ENCODE results near the gene ZNF804A. TPM values are rescaled to one million over a fixed set of nuclear protein-coding genes. Genes with fewer than 3 reads are reported as not detected.
"Not testable (repeated sequence)": the region's sequence is repeated elsewhere in the genome, so short reads cannot be mapped to it uniquely, and the experiment has no call there.

ZNF804A gene
- total RNA-seq, 2 donors from 2014 or later: 0.14 to 0.68 TPM

DNA sequence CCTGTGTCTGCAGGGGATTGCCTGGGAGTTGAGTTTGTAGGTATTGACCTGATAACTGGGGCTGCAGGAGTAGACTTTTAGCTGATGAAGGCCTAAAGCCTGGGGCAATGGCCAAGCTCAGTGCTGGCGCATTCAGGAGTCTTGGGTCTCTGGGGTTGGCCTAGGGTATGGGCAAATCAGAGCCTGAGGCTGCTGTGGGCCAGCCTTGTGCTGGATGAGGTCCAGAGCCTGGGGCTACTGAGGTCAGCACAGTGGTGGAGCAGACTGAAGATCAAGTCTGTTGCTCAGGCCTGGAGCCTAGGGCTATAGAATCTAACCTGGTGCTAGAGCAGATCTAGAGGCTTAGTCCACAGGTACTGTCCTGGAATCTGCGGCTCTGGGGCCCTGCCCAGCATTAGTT lies 262.4 kb downstream of the ZNF804A start:
- H3K4me3 ChIP-seq: no peak overlapping the region
- TF ChIP-seq, protein P1, sequence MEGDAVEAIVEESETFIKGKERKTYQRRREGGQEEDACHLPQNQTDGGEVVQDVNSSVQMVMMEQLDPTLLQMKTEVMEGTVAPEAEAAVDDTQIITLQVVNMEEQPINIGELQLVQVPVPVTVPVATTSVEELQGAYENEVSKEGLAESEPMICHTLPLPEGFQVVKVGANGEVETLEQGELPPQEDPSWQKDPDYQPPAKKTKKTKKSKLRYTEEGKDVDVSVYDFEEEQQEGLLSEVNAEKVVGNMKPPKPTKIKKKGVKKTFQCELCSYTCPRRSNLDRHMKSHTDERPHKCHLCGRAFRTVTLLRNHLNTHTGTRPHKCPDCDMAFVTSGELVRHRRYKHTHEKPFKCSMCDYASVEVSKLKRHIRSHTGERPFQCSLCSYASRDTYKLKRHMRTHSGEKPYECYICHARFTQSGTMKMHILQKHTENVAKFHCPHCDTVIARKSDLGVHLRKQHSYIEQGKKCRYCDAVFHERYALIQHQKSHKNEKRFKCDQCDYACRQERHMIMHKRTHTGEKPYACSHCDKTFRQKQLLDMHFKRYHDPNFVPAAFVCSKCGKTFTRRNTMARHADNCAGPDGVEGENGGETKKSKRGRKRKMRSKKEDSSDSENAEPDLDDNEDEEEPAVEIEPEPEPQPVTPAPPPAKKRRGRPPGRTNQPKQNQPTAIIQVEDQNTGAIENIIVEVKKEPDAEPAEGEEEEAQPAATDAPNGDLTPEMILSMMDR (IDR thresholded peaks at IDR 0.05): no peak
- no peak for DNase-seq (ENCODE audit: low spot score)
- no peaks in the 10 kb centered on the region for H3K27me3 ChIP-seq (replicated peaks; ENCODE audit: insufficient read depth)
- peaks cover 7% of the 10 kb centered on the region for H3K9me3 ChIP-seq
- H3K4me1 ChIP-seq (ENCODE audit: control insufficient read depth in 1 of 2, low read depth in 2 of 2): no peaks in the 10 kb centered on the region
- H3K27ac ChIP-seq: no peak overlapping the region
- ATAC-seq (ENCODE audit: insufficient number of reproducible peaks, low FRiP score, low read depth): no peak
- no peaks in the 10 kb centered on the region for H3K36me3 ChIP-seq

DNA sequence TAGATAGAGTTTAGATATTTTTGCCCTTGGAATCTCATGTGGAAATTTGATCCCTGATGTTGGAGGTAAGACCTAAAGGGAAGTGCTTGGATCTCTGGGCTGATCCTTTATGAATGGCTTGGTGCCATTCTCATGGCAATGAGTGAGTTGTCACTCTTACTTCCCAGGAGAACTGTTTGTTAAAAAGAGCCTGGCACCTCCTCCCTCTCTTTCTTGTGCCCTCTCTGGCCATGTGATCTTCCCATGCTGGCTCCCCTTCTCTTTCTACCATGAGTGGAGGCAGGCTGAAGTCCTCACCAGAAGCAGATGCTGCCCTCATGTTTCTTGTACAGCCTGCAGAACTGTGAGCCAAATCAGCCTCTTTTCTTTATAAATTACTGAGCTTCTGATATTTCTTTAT lies 276.9 kb downstream of the ZNF804A start:
- no peak overlapping the region for H3K27ac ChIP-seq
- DNase-seq (ENCODE audit: low spot score): no peak
- no peaks in the 10 kb centered on the region for H3K4me1 ChIP-seq (ENCODE audit: control insufficient read depth in 1 of 2, low read depth in 2 of 2)

DNA sequence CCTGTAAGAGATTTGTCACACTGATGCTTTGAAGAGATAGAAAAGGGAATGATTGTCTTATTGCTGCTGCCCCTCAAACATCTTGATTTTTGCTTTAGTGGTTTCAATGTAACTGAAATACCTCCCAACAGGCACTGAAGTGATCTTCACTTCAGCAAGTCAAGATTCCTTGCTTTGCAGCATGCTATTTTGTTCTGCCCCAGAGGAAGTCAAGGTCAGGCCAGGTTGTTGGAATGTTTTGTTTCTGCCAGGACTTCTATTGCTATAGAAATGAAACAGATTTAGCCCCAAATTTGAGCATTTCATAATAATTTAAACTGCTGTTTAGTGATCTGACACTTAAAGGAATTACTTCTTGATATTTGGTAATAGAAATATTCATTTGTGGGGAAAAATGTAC lies 277.6 kb downstream of the ZNF804A start:
- TF ChIP-seq, protein P1 (IDR thresholded peaks at IDR 0.05): no peak
- Histone ChIP-seq H3K36me3 (no peaks in the 10 kb centered on the region), H3K27me3 (replicated peaks; ENCODE audit: insufficient read depth) (no peaks in the 10 kb centered on the region), H3K4me1 (ENCODE audit: control insufficient read depth in 1 of 2, low read depth in 2 of 2) (no peaks in the 10 kb centered on the region), H3K4me3 (no peak overlapping the region), H3K27ac (no peak overlapping the region), H3K9me3 (no peaks in the 10 kb centered on the region)
- no peak for ATAC-seq (ENCODE audit: insufficient number of reproducible peaks, low FRiP score, low read depth)
- no peak for DNase-seq (ENCODE audit: low spot score)

More for the DNA sequence above, 276.9 kb downstream of the ZNF804A start:
- ATAC-seq (ENCODE audit: insufficient number of reproducible peaks, low FRiP score, low read depth): no peak
- H3K27me3 ChIP-seq (replicated peaks; ENCODE audit: insufficient read depth): no peaks in the 10 kb centered on the region
- no peak overlapping the region for H3K4me3 ChIP-seq
- H3K36me3 ChIP-seq: no peaks in the 10 kb centered on the region
- TF ChIP-seq, protein P1 (IDR thresholded peaks at IDR 0.05): no peak
- H3K9me3 ChIP-seq: no peaks in the 10 kb centered on the region

DNA sequence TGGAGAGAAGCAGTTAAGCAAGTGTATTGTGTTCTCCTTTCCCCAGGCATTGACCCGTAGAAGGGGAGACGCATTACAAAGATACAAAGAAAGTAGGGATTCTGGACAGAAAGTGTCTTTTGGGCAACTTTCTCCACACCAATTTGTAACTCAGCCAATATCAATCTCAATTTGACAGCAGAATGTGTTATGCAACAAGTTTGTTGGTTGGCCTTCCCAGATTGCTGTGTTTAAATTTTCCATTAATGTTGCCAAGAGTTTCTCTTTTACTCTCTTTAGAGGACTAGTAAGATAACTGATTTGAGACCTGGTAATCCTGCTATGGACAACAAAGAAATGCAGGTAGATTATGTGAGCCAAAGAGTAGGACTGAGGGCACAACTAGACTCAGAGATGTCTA lies 279.6 kb downstream of the ZNF804A start:
- Histone ChIP-seq H3K27ac (no peak overlapping the region), H3K27me3 (replicated peaks; ENCODE audit: insufficient read depth) (no peaks in the 10 kb centered on the region), H3K36me3 (no peaks in the 10 kb centered on the region), H3K4me3 (no peak overlapping the region), H3K4me1 (ENCODE audit: control insufficient read depth in 1 of 2, low read depth in 2 of 2) (no peaks in the 10 kb centered on the region), H3K9me3 (no peaks in the 10 kb centered on the region)
- no peak for DNase-seq (ENCODE audit: low spot score)
- TF ChIP-seq, protein P1 (IDR thresholded peaks at IDR 0.05): no peak
- no peak for ATAC-seq (ENCODE audit: insufficient number of reproducible peaks, low FRiP score, low read depth)

DNA sequence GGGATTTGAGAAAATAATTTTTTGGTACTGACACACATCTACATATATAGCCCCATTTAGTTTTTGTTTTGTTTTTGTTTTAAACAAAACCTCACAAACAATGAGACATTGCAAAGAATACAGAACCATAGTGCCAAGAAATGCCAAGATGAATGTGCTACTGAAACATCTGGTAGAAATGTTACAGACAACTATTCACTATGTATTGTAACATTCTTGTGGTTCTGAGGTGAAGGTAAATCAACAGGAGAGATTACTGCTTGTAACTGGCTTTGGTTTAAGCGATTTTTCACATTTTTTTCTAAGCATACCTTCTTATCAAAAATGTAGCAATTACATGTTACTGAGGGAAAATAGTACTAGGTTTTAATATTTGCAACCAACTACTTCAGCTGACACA lies 281.3 kb downstream of the ZNF804A start:
- no peak for ATAC-seq (ENCODE audit: insufficient number of reproducible peaks, low FRiP score, low read depth)

DNA sequence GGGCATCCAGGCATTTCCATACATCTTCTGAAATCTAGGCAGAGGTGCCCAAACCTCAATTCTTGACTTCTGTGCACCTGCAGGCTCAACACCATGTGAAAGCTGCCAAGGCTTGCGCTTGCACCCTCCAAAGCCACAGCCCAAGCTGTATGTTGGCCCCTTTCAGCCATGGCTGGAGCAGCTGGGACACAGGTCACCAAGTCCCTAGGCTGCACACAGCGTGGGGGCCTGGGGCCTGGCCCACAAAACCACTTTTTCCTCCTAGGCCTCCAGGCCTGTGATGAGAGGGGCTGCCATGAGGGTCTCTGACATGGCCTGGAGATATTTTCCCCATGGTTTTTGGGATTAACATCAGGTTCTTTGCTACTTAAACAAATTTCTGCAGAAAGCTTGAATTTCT lies 288.3 kb downstream of the ZNF804A start:
- not testable (repeated sequence) for H3K4me3 ChIP-seq; H3K36me3 ChIP-seq; ATAC-seq (ENCODE audit: insufficient number of reproducible peaks, low FRiP score, low read depth); H3K4me1 ChIP-seq (ENCODE audit: control insufficient read depth in 1 of 2, low read depth in 2 of 2); H3K27me3 ChIP-seq (replicated peaks; ENCODE audit: insufficient read depth); H3K27ac ChIP-seq; DNase-seq (ENCODE audit: low spot score); H3K9me3 ChIP-seq

More for the DNA sequence above, 281.3 kb downstream of the ZNF804A start:
- TF ChIP-seq, protein P1 (IDR thresholded peaks at IDR 0.05): no peak
- Histone ChIP-seq H3K27ac (no peak overlapping the region), H3K27me3 (replicated peaks; ENCODE audit: insufficient read depth) (no peaks in the 10 kb centered on the region), H3K9me3 (no peaks in the 10 kb centered on the region), H3K36me3 (no peaks in the 10 kb centered on the region), H3K4me1 (ENCODE audit: control insufficient read depth in 1 of 2, low read depth in 2 of 2) (no peaks in the 10 kb centered on the region), H3K4me3 (no peak overlapping the region)
- no peak for DNase-seq (ENCODE audit: low spot score)
